GM18858 (cell line): Measurements from ENCODE around the gene MPRIP.

ENCODE experiments used
- ATAC-seq: cut with Tn5 transposase; IDR thresholded peaks from one replicate; pipeline ENCODE4 v1.9.1; 2021; ENCODE audit not compliant: unreplicated experiment

MPRIP gene

DNA sequence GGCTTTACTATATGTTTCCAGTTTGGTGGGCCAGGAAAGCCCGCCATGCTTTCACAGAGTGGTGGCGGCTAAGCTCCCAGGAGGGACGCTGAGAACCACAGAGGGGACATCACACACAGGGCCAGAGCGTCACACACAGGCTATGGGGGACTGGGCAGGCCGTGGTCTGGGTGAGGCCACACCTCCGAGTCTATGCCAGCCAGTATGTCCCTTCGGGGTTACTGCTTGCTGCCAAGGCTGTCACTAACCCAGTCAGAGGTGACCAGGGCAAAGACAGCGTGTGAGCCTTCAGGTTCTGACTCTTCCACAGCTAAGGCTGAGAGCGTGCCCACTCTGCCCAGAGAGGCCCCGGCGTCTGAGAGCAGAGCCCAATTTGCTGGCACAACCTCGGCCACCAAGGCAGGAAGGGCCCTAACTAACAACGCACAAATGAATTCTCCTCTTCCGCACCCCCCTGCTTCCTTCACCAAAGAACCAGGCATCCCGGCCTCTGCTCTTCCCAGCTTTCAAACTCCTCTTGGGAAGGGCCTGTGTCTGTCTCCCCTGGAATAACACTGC, 161.0 kb downstream of the MPRIP start:
- no peak for ATAC-seq

DNA sequence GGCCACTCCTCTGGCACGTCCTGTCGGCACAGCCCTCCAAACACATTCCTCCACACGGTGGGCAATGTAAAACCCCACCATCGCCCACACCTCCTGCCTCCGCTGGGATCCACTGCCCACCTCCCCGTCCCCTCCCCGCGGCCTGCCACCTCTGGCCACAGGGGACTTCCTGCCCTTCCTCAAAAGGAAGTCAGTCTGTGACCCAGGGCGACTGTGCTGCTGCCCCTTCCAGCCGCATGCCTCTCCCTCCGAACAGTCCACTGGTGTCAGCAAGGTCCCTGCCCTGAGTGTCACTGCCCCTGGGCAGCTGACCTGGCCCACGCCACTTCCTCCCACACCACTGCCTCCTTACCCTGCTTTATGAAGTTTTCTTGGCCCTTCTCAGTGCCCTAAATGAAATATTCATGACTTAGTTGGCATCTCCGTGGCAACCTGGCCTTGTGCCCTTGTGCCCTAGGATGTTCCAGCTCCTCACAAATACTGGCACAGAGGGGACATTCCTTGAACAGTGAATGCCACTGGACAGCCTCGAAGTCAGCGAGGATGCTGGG, 161.9 kb downstream of the MPRIP start:
- ATAC-seq, result no peak

DNA sequence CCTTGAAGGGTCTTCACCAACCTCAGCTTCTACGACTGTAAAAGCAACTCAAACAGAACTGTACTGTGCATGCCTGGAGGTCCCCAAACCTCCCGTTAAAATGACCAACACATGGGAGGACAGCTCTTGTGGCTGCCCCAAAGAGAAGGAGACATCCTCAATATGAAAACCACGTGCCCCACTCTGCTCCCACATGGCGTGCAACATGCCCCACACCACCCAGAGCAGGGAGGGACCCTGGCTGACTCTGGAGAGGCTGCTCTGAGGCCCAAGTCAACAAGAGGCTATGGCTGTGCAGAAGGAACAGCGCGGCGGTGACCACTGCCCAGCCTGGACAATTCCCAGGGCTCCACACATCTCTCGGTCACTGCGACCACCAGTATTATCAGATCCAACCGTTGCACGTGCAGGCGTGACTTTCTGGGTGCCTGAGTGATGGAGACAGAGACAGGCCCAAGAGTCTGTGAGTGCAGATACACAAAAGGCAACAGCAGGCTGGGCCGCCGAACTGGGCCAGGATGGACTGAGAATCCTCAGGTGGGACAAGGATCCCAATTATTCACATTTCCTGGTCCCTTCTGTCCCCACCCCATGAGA, 162.5 kb downstream of the MPRIP start:
- no peak for ATAC-seq

DNA sequence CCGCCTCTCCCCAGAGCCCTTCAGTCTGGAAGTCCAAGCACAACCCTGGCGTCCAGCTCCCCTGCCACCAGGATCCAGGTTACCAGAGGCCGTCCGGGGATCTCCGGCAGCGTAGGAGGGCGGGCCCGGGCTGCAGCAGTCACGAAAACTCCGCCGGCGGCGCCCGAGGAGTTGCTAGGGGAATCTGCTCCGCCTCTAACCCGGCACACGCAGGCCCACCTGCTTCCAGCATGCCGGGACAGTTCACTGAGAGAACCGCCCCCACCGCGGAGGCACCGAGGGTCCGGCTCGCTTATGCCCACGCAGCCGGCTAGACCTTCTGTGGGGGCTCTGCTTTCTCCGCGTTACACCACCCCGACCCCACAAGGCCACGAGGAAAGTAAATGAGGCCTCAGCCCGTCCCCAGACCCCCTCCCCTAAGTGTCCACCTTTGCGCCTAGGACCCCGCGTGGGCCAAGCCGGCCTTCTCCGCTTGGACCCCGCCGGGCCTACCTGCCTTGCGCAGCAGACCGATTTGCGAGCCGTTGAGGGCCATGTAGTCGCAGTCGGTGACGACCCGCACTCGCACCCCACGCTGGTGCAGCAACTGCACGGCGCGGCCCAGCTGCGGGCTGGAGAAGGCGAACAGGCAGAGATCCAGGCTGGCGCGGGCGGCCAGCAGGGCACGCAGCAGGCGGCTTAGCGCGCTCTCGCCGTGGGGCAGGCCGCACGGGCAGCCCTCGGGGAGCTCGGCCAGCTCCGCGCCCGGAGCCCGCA, 163.3 kb downstream of the MPRIP start:
- ATAC-seq, result peak; percentile 36

DNA sequence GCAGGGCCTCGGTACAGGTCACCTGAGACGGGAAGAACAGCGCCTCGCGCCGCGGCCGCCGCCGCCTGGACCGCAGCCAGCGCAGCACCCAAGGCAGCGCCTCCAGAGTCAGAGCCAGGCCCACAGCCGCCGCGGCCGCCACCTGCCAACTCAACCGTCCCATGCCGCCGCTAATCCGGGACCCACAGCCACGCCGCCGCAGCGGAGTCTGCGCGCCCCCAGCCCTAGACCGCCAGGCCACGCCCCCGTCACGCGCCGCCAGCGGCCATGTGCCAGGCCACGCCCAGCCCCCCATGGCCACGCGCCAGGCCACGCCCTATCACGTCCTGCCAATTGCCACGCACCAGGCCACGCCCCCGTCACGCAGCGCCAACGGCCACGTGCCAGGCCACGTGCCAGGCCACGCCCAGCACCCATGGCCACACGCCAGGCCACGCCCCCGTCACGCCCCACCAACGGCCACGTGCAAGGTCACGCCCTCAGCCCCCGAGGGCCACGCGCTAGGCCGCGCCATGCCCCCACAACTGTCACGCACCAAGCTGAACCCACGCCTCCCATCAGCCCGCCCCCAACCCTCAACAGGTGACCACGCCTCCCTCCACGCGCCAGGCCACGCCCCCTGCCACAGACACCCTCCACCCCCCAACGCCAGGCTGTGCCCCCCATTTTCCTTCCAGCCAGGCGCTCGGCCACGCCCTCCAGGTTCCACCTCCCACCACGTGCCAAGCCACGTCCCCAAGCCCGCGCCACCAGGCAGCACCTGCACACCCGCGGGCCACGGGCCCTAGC, 164.1 kb downstream of the MPRIP start, which contains the start of gene PLD6:
TSS of gene PLD6 (minus strand) at position 210 of the 789 bp plus-strand sequence. CDS start at position 163, 47 bp downstream.
- peak; percentile 31 for ATAC-seq

DNA sequence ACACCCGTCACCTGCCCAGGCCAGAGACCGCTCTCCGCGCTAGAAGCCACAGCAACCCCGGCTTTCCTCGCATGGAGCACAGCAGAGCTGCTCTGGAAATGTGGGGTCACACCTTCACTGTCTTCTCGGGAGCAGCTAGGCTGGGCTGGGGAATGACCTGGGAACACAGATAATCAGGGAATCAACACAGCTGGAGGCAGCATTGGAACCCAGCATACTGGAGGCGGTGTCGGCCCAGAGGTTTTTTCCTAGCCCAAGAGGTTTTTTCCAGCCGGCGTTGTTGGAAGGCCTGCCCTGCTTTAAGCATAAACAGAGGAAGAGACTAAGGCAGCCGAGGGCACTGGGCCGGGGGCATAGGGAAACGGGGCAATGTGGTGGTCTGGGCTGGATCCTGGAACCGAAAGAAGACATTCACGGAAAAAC, 164.7 kb downstream of the MPRIP start:
- no peak for ATAC-seq

DNA sequence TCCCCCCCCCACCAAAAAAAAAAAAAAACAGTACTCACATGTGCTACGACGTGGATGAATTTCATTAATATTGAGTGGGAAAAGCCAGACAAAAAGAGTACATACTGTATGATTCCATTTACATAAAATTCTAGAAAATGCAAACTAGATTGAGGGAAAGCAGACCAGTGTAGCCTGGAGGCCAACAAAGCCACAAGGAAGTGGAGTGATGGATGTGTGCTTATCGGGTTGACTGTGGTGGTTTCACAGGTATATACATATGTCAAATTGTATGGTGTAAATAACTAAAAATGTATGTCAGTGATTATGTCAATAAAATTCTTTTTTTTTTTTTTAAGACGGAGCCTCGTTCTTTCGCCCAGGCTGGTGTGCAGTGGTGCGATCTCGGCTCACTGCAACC, 165.7 kb downstream of the MPRIP start:
- no peak for ATAC-seq

DNA sequence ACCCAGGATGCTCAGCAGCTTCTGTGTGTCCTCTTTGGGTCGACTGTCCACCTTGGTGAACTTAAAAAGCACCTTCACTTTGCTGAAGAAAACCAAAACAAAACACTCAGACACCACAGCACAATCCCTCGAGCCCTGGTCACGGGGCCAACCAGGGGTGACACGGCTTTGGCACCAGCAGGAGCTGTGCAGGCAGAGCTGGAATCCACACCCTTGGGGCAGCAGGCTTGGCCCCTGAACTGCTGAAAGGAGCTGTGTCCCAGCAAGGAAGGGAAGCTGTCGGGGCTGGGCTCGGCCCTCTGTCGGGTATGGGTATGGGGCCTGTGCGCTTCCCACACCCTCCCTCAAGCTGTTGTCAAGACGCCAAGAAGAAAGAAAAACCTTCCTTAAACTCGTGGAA, 171.5 kb downstream of the MPRIP start:
- ATAC-seq, result no peak

DNA sequence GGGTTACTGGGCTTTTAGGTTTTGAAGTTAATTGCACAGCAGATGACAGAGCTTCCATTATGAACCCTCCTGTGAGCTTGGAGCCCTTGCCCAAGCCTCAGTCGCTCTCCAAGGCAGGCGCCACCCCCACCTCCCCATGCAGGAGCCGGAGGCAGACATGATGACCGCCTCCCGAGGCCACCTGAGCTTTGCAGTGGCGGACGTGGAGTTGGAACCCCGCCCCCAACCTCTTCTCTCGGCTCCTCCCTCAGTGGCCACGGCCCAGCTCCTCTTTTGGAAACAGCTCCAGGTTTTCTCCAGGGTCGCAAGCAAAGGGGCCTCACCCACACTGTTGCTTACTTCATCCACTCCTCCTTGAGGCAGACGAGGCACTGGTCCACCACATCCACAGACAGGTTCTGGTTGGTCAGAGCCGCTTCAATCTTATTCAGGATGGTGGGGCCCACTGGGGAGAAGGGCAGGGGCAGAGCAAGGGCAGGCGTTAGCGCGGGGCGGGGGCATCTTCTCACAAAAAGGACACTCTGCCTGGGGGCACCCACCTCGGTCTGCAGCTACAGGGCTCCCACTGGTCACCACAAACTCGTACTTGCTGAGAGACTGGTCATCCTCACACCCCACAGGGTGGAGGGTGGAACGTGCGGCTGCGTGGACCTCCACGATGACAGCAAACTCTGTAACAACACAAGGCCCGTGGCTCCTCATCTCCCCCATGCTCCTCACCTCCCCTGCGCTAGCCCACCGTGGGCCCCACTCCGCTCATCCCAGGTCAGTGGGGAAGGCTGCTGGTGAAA, 172.6 kb downstream of the MPRIP start:
- no peak for ATAC-seq

DNA sequence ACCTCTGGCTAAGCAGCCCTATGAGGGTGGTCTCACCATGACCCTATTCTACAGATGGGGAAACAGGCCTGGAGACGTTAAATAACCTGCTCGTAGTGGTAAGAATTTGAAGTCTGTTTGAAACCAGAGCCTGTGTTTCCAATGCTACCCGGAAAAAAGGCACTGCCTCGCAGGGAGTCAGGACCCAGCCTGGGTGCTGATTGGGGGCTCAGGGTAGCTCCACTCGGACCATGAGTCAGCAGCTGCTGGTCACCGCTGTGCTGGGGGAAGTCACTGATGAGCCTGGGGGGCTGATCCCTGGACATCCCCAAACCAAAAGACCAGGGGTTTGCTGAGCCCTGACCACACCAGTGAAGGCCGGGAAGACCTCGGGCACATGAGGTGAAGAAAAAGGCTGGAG, 173.3 kb downstream of the MPRIP start:
- ATAC-seq, result no peak

DNA sequence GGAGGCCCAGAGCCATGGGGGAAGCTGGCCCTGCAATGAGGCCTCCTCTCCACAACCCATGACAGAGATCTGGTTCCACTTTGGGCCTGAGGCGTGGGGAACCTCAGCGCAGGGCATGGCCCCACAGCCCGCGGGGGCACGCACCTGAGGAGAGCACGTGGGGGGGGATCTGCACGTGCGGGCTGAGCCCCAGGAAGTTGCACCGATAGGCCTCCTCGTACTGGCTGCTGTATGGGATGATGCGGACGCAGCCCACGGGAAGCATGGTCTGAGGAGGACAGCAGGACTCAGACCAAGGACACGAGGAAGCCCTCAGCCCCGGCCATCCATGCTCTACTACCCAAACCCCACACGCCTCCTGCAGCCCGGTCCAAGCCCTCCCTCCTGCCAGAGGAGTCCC, 174.0 kb downstream of the MPRIP start:
- ATAC-seq, result no peak

DNA sequence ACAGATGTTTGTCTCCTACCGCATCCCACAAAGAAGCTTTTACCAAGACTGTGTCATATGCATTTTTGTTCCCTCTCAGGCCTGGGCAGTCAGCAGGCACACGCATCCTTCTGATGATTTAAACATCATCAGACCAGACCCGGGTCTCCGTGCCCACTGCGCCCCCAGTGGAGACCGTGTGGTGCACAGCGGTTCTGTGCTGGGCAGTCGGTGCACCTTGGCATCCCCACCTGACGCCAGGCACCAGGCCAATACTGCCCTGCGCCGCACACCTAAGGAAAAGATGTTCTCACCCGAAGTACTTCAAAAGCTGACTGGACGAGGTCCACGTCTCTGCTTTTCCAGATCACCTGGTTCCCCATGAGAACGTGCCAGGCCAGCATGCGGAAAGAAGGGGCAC, 174.5 kb downstream of the MPRIP start:
- no peak for ATAC-seq

DNA sequence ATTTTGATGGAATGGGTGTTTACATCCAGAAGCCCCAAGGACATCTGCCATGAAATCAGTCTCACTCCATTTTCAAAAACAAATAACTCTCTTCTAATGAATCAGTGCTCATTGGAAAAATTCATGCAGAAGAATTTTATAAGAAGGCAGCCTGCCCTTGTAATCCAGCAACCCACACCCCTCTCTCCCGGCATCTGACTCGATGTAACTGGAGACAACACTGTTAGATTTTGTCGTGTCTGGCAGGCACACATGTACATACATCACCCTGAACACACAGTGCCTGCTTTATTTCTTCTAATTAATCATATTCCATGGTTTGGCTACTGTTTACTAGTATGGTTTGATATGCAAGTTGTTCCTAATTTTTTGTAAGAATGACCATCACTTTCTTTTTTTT, 175.7 kb downstream of the MPRIP start:
- ATAC-seq, result no peak

DNA sequence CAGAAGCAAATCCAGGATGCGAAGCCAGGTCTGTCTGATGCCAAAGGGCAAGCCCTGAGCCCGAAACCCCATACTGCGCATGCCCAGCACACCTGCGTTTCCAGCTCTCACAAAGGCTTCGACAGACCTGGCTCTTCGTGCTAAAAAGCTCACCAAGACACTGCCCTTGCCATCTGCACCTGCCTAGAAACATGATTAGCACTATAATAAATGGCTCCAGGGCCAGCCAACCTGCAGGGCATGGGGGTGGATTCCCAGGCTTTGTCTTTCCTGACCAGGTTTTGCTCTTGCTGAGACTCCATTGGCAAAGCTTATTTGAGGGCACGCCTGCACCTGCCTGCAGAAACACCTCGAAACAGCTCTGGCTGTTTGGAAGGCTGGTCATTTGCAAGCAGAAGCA, 178.3 kb downstream of the MPRIP start:
- ATAC-seq, result no peak

DNA sequence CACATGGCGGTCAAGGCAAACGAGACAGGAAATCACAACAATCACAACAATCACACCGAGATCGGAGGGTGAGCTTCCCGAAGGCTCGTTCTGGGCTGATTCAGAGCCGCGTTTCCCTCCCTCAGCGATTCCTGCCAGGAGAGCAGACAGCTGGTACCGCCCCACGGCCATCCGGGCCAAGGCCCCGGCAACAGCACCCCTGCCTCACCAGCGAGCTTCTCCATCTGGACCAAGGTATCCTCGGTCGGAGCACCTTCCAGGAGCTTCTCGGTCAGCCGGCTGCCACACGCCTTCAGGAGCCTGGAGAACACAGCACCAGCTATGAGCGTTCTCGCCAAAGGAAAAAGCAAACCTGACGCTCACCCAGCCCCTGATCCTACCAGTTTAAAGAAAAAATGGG, 179.1 kb downstream of the MPRIP start:
- no peak for ATAC-seq

DNA sequence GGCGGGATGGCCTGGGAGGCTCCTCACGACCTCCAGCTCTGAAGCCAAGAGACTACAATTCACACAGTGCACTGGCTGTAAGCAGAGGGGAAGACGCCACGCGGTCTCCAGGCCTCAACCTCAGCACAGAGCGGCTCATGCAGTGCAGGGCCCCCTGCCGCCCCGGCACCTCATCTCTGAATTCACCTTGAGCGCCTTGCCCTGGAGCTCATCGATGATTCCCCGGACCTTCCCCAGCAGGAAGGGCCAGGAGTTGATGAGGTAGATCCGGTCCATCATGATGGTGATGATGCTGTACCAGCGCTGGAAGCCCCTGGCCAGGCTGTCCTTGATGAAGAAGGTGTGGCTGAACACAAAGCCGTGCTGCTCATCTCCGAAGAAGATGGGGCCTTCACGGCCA, 181.5 kb downstream of the MPRIP start:
- no peak for ATAC-seq

DNA sequence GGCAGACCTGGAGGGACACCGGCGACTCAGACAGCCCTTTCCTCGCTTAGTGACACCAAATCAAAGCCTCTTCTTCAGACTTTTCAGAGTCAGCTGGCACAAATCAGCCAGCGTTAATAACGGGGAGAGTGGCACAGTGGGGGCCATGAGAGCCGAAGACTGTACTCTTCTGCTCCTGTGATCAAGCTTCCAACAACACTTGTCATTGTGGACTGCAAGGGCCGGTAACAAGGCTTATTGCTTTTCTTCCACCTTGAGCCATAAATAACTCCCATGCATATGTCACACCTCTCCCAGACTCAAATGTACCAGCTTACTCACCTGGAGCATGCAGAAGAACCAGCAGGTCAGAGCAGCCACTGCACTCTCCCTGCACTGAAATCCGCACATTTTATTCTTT, 181.9 kb downstream of the MPRIP start:
- no peak for ATAC-seq

DNA sequence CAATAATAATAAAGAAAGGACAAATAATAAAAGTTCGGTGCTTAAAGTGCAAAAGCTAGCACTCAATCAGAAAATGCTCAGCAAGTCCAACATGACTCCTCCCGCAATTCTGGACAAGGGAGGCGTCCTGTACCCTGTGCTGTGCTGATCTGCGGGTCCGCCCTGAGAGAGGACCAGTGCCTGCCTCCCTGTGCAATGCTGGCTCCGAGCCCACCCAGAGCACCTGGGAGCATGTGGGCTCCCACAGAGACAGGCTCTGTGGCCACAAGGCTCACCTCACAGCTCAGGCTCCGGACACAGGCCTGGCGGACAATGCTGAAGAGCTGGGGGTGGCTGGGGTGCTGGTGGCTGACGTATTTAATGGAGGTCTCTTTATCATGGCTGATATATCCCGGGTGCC, 183.6 kb downstream of the MPRIP start:
- no peak for ATAC-seq

DNA sequence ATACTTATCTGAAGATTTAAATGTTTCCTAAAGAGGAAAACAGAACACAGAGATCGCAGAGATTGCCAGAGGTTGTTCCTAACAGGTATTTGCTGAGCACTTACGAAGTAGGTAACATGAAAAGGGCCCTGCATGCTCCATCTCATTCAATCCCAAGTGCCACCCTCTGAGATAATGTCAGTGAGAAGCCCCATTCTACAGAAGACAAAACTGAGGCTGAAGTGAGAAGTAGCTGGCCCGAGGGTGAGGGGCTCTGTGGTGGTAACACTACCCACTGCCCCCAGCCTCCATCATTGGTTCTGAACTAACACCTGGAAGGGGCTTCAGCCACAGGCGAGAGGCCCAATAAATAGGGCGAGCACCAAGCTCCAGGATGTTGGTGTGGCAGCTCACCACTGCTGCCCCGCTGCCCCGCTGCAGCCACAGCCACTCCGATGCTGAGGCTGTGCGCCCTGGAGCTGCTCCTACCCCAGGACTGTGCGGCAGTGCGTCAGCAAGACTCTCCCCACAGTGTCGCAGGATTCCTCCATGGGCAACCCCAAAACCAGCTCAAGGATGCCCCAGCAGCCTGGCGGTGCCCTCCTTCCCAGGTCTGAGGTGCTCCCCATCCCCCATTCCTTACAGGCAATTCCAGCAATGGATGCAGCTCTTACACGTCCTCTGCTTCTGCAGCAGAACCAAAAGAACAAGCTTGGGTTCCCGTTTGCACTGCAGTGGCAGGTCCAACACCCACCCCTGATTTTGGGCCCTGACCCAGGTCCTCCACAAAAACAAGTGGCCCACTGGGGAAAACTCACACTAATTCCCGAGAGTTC, 184.4 kb downstream of the MPRIP start:
- no peak for ATAC-seq
